ENCODE data around the gene ZNF462. TPM values are rescaled to one million over a fixed set of nuclear protein-coding genes. Genes with fewer than 3 reads are reported as not detected.

ZNF462 gene
- total and polyA plus RNA-seq, 2 of the 4 experiments (the other 2 are of a cell fraction), result 6.1 to 18.8 TPM

- Histone ChIP-seq H2BK15ac (ENCODE audit: low read depth, low read length) (no peak overlapping the region), H3K4me2 (ENCODE audit: low read depth, low read length) (no peak overlapping the region), H2BK5ac (ENCODE audit: low read depth, low read length, poor library complexity, severe bottlenecking) (no peak overlapping the region), H4K5ac (ENCODE audit: low read depth, low read length) (no peak overlapping the region), H4K8ac (ENCODE audit: low read depth in 2 of 2, low read length in 2 of 2) (no peak overlapping the region), H3K14ac (replicated peaks; ENCODE audit: low read depth, low read length) (no peak overlapping the region), H3K56ac (ENCODE audit: extremely low read depth, insufficient read depth, low read length) (no peak overlapping the region), H3K27ac (ENCODE audit: insufficient read depth, low read length) (no peak overlapping the region), H4K91ac (ENCODE audit: insufficient read depth, low read depth, low read length) (no peak overlapping the region), H3K27me3 (ENCODE audit: control insufficient read depth, insufficient read depth, low read length) (no peaks in the 10 kb centered on the region), H3K79me1 (ENCODE audit: low read depth in 1 of 2, low read length in 2 of 2) (no peaks in the 10 kb centered on the region), H2AK9ac (replicated peaks; ENCODE audit: low read depth, low read length, poor library complexity) (no peak overlapping the region), H2AFZ (replicated peaks; ENCODE audit: low read length, poor library complexity) (no peak overlapping the region), H3K4ac (ENCODE audit: low read depth, low read length) (no peak overlapping the region), H3K23ac (ENCODE audit: low read depth, low read length) (no peak overlapping the region), H3K4me3 (ENCODE audit: insufficient read depth, low read depth, low read length) (no peak overlapping the region), H4K20me1 (ENCODE audit: insufficient read depth, low read length) (no peaks in the 10 kb centered on the region), H3K9me1 (ENCODE audit: insufficient read depth, low read length) (no peaks in the 10 kb centered on the region), H2BK20ac (ENCODE audit: low read depth, low read length) (no peak overlapping the region), H2BK120ac (ENCODE audit: low read depth, low read length) (no peak overlapping the region), H3K9ac (ENCODE audit: low read depth, low read length) (no peak overlapping the region), H3K4me1 (ENCODE audit: control insufficient read depth, insufficient read depth, low read length) (no peaks in the 10 kb centered on the region), H3K18ac (ENCODE audit: low read depth, low read length) (no peak overlapping the region), H3K36me3 (ENCODE audit: control insufficient read depth, insufficient read depth, low read length) (peaks cover 35% of the 10 kb centered on the region), H3K9me3 (ENCODE audit: control insufficient read depth, insufficient read depth, low read length) (no peaks in the 10 kb centered on the region), H2AK5ac (ENCODE audit: low read depth, low read length) (no peak overlapping the region)
- WGBS, 2 experiments (ENCODE audit: extremely low coverage in 2 of 2, insufficient read length in 1 of 2), result no CpG with 5 or more reads among the region's 3 CpGs
- no peak for DNase-seq
- ATAC-seq (ENCODE audit: low read depth), result no peak
- CTCF ChIA-PET, result no interaction called here
- intact Hi-C loops (cut with micrococcal nuclease), result no loop called here
- POLR2A ChIA-PET (ENCODE audit: unreplicated experiment), result no interaction called here
- no peak for TF ChIP-seq MAFK (IDR thresholded peaks at IDR 0.05; ENCODE audit: low read depth, low read length)
- TF ChIP-seq SMC3 (IDR thresholded peaks at IDR 0.05; ENCODE audit: low read depth, low read length), result no peak
- TF ChIP-seq MAZ (IDR thresholded peaks at IDR 0.05; ENCODE audit: borderline replicate concordance, low read depth, low read length), result no peak
- TF ChIP-seq RCOR1 (IDR thresholded peaks at IDR 0.05; ENCODE audit: insufficient replicate concordance, low read length), result no peak
- TF ChIP-seq RAD21 (IDR thresholded peaks at IDR 0.05; ENCODE audit: low read length), result no peak
- TF ChIP-seq FOS (IDR thresholded peaks at IDR 0.05; ENCODE audit: low read depth, low read length), result no peak
- TF ChIP-seq USF2 (IDR thresholded peaks at IDR 0.05; ENCODE audit: low read depth, low read length), result no peak
- no peak for TF ChIP-seq MXI1 (IDR thresholded peaks at IDR 0.05; ENCODE audit: borderline replicate concordance, low read depth, low read length)
- TF ChIP-seq ELK1 (IDR thresholded peaks at IDR 0.05; ENCODE audit: borderline replicate concordance, low read depth, low read length), result no peak
- TF ChIP-seq RFX5 (IDR thresholded peaks at IDR 0.05; ENCODE audit: low read depth, low read length), result no peak
- no TSS peak for BruUV-seq (replicated peaks)
- dilution Hi-C loops (cut with HindIII; ENCODE audit: low sequenced_read_pairs, unreplicated experiment), result no loop called here
- in situ Hi-C loops (cut with MboI; ENCODE audit: low sequenced_read_pairs), result no loop called here
Observed at GRCh38 chr9:107008011-107008410, 145.0 kb downstream of the ZNF462 start.
